Right ventricle myocardium superior (tissue), 1 donor: ENCODE measurements around the gene SGK2. TPM values are rescaled to one million over a fixed set of nuclear protein-coding genes. Genes with fewer than 3 reads are reported as not detected.

Experiments used
- ATAC-seq: fragments of 200-7000 bp; cut with Tn5 transposase; one replicate; pipeline ENCODE4 v1.9.1; 2020; ENCODE audit warnings: mild to moderate bottlenecking; ENCODE audit not compliant: poor library complexity
- DNase-seq: peaks from one replicate; pipeline ENCODE4 v3.0.0-alpha.2; 2020
- intact Hi-C: fragments of 100-400 bp; cut with DNase I; formaldehyde crosslinking; loops from one replicate; pipeline ENCODE4 v1.11.2; 2022
- long read RNA-seq: library from polyadenylated mRNA; unstranded; transcript quantifications from one replicate; pipeline ENCODE4 v2.0.0, GENCODE V29; 2021
- total RNA-seq: library from RNA; stranded (reverse); fragmentation: NEBNext Ultra II Directional; extraction: Animal tissue kit (Norgen Biotek cat#: 25700); gene quantifications from one replicate; pipeline ENCODE4 v1.2.1, GENCODE V29; 2021
- donor health status: DM: no; HTN: yes; CAD: no; lungs with severe emphysema.

SGK2 gene
- total RNA-seq, result 0.38 TPM
- long read RNA-seq, result 0 reads

GRCh38 chr20:43558412-43559146 is at the start of gene SGK2:
Gene SGK2, plus strand, starts transcription at chr20:43559027. Its CDS starts 7,469 bp downstream, at chr20:43566496.
- DNase-seq (peak; percentile 31), ATAC-seq (no peak)
- intact Hi-C loops, result no loop called here

DNA sequence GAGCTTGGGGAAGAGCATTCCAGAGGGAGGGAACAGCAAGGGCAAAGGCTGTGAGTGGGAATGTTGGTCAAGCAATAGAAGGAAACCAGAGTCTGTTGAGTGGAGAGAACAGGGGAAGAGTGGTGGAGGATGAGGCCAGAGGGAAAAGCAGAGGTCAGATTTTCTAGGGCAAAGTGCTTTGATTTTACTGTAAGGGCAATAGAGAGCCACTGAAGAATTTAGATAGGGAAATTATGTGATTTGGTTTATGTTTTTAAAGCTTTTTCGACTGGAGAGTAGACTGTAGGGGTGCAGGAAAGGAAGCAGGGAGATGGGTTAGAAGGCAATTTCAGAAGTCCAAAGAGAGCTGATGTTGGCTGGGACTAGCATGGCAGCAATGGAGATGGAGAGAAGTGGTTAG is 46.9 kb upstream of the SGK2 start:
- intact Hi-C loops, result no loop called here
- ATAC-seq (no peak), DNase-seq (no peak)

DNA sequence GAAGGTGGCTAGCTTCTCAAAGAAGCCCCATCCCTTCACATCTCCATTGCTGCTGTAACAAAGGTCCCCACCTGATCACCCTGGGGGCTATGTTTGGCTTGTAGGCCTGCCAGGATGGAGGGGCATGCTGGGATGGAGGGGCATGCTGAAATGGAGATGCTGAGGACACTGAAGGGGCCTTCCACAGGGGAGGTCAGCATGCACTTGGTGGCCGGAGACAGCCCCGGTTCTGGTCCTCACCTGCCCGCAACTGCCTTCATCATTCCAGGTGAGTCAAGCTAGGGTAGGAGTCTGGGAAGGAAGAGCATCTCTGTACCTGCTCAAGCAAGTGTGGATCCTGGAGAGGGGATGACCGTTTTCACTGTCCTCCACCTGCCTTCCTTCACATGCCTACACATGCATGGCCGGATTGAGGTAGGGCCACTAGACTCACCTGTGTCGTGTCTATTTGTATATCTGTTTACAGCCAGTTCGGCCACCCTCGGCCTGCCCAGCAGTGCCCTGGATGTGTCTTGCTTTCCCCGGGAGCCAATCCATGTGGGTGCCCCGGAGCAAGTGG is 45.4 kb upstream of the SGK2 start:
- no peak for DNase-seq
- intact Hi-C loops, result no loop called here
- no peak for ATAC-seq

GRCh38 chr20:43513931-43514647 is 44.7 kb upstream of the SGK2 start:
- peak; percentile 94 for ATAC-seq
- peak; percentile 97 for DNase-seq
- intact Hi-C loops, result no loop called here

GRCh38 chr20:43514648-43514999 is 44.2 kb upstream of the SGK2 start:
- intact Hi-C loops, result no loop called here
- no peak for DNase-seq
- peak; percentile 17 for ATAC-seq

- DNase-seq (no peak), ATAC-seq (no peak)
- intact Hi-C loops, result no loop called here
These were observed 43.2 kb upstream of the SGK2 start for GRCh38 chr20:43515628-43516027.

- no peak for DNase-seq
- no peak for ATAC-seq
- intact Hi-C loops, result no loop called here
These were observed 42.5 kb upstream of the SGK2 start for GRCh38 chr20:43516251-43516824.

DNA sequence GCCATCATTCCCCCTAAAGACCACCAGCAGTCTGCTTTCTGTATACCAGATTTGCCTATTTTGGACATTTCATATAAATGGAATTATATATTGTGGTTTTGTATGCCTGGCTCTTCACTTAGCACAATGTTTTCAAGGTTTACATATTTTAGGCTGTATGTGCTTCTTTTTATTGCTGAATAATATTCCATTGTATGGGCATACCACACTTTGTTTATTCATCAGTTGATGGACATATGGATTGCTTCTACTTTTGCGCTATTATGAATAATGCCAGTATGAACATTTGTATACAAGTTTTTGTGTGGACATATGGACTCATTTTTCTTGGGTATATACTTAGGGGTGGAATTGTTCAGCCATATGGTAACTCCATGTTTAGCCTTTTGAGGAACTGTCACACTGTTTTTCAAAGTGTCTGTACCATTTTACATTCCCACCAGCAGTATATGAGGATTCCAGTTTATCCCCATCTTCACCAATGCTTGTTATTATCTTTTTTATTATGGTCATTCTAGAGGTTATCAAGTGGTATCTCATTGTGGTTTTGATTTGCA is 38.7 kb upstream of the SGK2 start:
- intact Hi-C loops, result no loop called here
- no peak for DNase-seq
- no peak for ATAC-seq

DNA sequence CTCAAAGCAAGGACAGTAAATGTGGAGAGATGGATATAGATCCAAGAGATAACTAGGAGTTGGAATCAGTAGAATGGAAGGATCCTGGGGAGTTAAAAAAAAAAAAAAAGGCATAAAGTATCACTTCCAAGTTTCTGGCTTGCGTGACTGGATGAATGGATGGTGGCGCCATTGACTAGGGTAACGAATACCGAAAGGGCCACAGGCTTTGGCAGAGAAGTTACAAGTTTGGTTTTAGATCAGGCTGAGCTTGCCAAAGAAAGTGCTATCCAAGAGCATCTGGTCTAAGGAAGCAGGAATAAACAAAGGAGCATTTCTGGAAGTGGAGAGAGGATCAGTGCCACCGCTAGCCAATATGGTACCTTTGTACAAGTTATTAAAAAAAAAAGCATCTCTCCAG is 33.8 kb upstream of the SGK2 start:
- no peak for ATAC-seq
- DNase-seq, result no peak
- intact Hi-C loops, result no loop called here

GRCh38 chr20:43528258-43528875 is 30.5 kb upstream of the SGK2 start:
- intact Hi-C loops, result no loop called here
- no peak for ATAC-seq
- DNase-seq, result no peak

- intact Hi-C loops, result no loop called here
- DNase-seq (no peak), ATAC-seq (no peak)
These were observed 29.8 kb upstream of the SGK2 start for GRCh38 chr20:43529051-43529450.

DNA sequence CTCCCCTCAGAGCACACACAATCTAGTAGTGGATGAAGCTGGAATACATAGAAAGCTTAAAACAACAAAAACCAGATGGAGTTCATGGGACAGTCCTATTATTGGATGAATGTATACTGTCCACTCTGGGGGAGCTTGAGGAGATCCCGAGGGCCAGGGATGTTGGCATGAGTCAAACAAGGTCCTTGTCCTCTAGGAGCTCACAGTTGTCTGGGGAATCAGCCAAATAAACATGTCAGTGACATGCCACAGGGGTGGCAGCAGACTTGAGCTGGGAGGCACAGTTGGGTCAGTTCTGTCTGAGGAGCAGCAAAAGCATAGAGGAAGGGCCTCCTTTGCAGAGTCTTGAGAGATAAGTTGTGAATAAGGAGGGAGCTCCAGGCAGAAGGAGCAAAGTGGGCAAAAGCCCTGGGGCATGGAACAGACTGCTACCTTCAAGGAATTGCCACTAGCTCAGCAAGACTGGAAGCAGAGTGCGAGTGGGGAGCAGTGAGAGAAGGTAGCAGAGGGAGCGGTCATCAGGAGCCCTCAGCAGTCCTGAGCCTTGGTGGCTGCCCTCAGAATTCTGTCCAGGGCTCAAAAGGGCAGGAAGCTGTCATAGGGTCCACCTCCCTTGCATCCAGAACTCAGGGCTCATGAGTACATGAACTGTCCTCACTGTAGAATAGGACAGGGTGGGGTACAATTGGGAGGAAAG is 29.2 kb upstream of the SGK2 start:
- ATAC-seq, result peak; percentile 46
- intact Hi-C loops, result loop anchor here (10.0 kb wide), 1 partner anchor 565 kb away; no protein-coding TSS in a partner anchor

GRCh38 chr20:43530321-43531090 is 28.3 kb upstream of the SGK2 start:
- intact Hi-C loops, result loop anchor here (10.0 kb wide), 1 partner anchor 564 kb away; no protein-coding TSS in a partner anchor

More for the DNA sequence above, 29.2 kb upstream of the SGK2 start:
- DNase-seq, result no peak

GRCh38 chr20:43531091-43531443 is 27.8 kb upstream of the SGK2 start:
- intact Hi-C loops, result loop anchor here (10.0 kb wide), 1 partner anchor 564 kb away; no protein-coding TSS in a partner anchor
- DNase-seq (no peak), ATAC-seq (no peak)

More at GRCh38 chr20:43530321-43531090, 28.3 kb upstream of the SGK2 start:
- ATAC-seq (no peak), DNase-seq (no peak)

DNA sequence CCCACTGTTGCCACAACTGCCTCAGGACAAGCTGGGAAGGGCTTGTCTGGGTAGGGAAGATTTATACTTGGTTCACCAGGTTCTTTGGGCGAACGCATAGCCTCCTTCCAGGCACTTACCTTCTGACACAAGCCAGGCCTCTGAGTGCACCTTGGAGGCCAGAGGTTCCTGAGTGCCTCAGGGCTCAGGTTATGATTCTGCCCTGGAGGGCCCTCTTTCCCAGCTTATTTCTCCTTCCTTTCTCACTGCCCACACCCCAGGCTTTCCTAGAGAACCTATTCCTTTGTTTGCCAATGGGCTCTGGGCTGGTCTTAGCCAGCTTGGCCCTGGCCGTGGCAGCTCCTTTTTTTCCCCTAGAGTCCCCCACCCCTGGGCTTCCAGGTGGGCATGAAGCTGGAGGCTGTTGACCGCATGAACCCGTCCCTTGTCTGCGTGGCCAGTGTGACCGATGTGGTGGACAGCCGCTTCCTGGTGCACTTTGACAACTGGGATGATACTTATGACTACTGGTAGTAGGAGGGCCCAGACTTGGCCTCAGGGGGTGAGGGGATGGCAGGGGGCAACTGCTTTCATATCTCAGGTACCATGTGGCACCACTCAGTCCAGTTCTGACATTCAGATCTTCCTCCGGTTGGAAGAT is 26.3 kb upstream of the SGK2 start:
- intact Hi-C loops, result loop anchor here (10.0 kb wide), 1 partner anchor 562 kb away; no protein-coding TSS in a partner anchor
- DNase-seq (no peak), ATAC-seq (no peak)

DNA sequence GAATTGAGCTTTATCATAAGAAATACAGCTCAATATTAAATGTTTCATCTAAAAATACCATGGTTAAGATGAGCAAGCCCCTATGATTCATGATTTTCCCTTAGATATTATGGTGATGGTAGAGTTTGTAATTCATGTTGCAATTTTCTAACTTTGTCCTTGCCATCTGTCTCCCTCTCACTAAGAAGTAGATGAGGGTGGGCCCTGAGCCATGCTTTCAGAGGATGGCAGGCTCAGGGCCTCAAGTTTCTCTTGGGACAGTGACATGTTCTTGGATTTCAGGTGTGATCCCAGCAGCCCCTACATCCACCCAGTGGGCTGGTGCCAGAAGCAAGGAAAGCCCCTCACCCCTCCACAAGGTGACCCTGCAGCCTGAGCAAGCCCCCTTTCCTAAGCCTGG is 25.8 kb upstream of the SGK2 start:
- ATAC-seq, result no peak
- DNase-seq, result no peak
- intact Hi-C loops, result loop anchor here (10.0 kb wide), 1 partner anchor 562 kb away; no protein-coding TSS in a partner anchor

GRCh38 chr20:43534016-43534415 is 24.8 kb upstream of the SGK2 start:
- no peak for ATAC-seq
- intact Hi-C loops, result loop anchor here (10.0 kb wide), 1 partner anchor 561 kb away; no protein-coding TSS in a partner anchor
- no peak for DNase-seq
